ENCODE results near the gene SGMS1. TPM values are rescaled to one million over a fixed set of nuclear protein-coding genes. Genes with fewer than 3 reads are reported as not detected.

The SGMS1 gene
- total RNA-seq, 2 donors from 2014 or later, result 19.4 to 19.5 TPM

- no peaks in the 10 kb centered on the region for H3K27me3 ChIP-seq
- H3K27ac ChIP-seq, result no peak overlapping the region
- no peak overlapping the region for H3K4me3 ChIP-seq
- H3K9ac ChIP-seq (ENCODE audit: low read depth in 2 of 2, low read length in 2 of 2), result no peak overlapping the region
- TF ChIP-seq CTCF (IDR thresholded peaks at IDR 0.05), result no peak
- DNase-seq, result no peak
- no peaks in the 10 kb centered on the region for H3K36me3 ChIP-seq
- no peaks in the 10 kb centered on the region for H3K9me3 ChIP-seq
- intact Hi-C loops (cut with DNase I), result no loop called here
- H3K4me1 ChIP-seq, result peaks cover 6% of the 10 kb centered on the region
Observed at GRCh38 chr10:50604049-50604640, 19.6 kb downstream of the SGMS1 start.

GRCh38 chr10:50603151-50603850, 20.5 kb downstream of the SGMS1 start:
- Histone ChIP-seq H3K9ac (ENCODE audit: low read depth in 2 of 2, low read length in 2 of 2) (no peak overlapping the region), H3K4me1 (peaks cover 6% of the 10 kb centered on the region), H3K4me3 (no peak overlapping the region), H3K36me3 (no peaks in the 10 kb centered on the region), H3K27ac (no peak overlapping the region), H3K27me3 (no peaks in the 10 kb centered on the region), H3K9me3 (no peaks in the 10 kb centered on the region)
- DNase-seq, result no peak
- intact Hi-C loops (cut with DNase I), result no loop called here
- TF ChIP-seq CTCF (IDR thresholded peaks at IDR 0.05), result no peak

DNA sequence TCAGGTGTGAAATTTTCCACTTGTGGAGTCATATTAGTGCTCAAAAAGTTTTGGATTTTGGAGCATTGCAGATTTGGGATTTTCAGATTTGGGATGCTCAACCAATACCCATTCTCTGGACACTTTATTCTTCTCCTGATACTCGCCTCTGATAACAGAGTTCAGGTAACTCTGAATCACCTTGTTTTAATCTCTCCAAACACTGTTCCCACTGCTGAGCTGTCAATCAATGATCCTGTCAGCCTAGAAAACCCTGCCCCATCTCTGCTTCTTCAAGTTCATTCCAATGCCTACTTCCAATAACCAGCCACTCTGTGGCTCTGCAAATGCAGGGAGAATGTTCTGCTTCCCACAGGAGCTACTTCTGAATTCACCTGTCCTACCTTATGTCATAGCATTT, 21.8 kb downstream of the SGMS1 start:
- TF ChIP-seq CTCF (IDR thresholded peaks at IDR 0.05), result no peak
- intact Hi-C loops (cut with DNase I), result no loop called here
- Histone ChIP-seq H3K9me3 (no peaks in the 10 kb centered on the region), H3K27me3 (no peaks in the 10 kb centered on the region), H3K4me3 (no peak overlapping the region), H3K27ac (no peak overlapping the region), H3K4me1 (peaks cover 6% of the 10 kb centered on the region), H3K36me3 (no peaks in the 10 kb centered on the region), H3K9ac (ENCODE audit: low read depth in 2 of 2, low read length in 2 of 2) (no peak overlapping the region)
- DNase-seq, result no peak

GRCh38 chr10:50600831-50601477, 22.8 kb downstream of the SGMS1 start:
- Histone ChIP-seq H3K4me3 (no peak overlapping the region), H3K9me3 (no peaks in the 10 kb centered on the region), H3K9ac (ENCODE audit: low read depth in 2 of 2, low read length in 2 of 2) (no peak overlapping the region), H3K27me3 (no peaks in the 10 kb centered on the region), H3K27ac (no peak overlapping the region), H3K4me1 (peaks cover 6% of the 10 kb centered on the region), H3K36me3 (no peaks in the 10 kb centered on the region)
- no peak for DNase-seq
- no peak for TF ChIP-seq CTCF (IDR thresholded peaks at IDR 0.05)
- intact Hi-C loops (cut with DNase I), result no loop called here

- intact Hi-C loops (cut with DNase I), result no loop called here
- no peak for TF ChIP-seq CTCF (IDR thresholded peaks at IDR 0.05)
- no peaks in the 10 kb centered on the region for H3K27me3 ChIP-seq
- no peaks in the 10 kb centered on the region for H3K36me3 ChIP-seq
- no peaks in the 10 kb centered on the region for H3K9me3 ChIP-seq
- H3K9ac ChIP-seq (ENCODE audit: low read depth in 2 of 2, low read length in 2 of 2), result no peak overlapping the region
- DNase-seq, result no peak
- no peak overlapping the region for H3K4me3 ChIP-seq
- peaks cover 6% of the 10 kb centered on the region for H3K4me1 ChIP-seq
- no peak overlapping the region for H3K27ac ChIP-seq
Observed at GRCh38 chr10:50600286-50600685, 23.5 kb downstream of the SGMS1 start.
